HEK293T (cell line): ENCODE results near the gene IFIH1.

Source experiments
- CTCF ChIA-PET: fragments of 350-600 bp; formaldehyde crosslinking; extraction: SDS; loops from one replicate; lab custom pipeline; 2021; ENCODE audit warnings: antibody characterized with exemption, inconsistent platforms; lab: Yijun Ruan, JAX
- POLR2A ChIA-PET: fragments of 350-600 bp; formaldehyde crosslinking; extraction: SDS; loops from one replicate; lab custom pipeline; 2020; ENCODE audit warnings: antibody characterized with exemption, inconsistent platforms; lab: Yijun Ruan, JAX
- DNase-seq: peaks from one replicate; pipeline ENCODE4 v3.0.0; 2012; ENCODE audit warnings: mixed read lengths; ENCODE audit errors: extremely low spot score
- ARNT ChIP-seq: fragments of 450-650 bp; IDR thresholded peaks from 2 replicates; pipeline ENCODE4 v1.6.1; 2017; ENCODE audit warnings: mild to moderate bottlenecking
- BHLHE40 ChIP-seq: fragments of 450-650 bp; IDR thresholded peaks from 2 replicates; pipeline ENCODE4 v1.6.1; 2016; ENCODE audit warnings: mild to moderate bottlenecking, moderate library complexity, borderline replicate concordance
- CTBP1 ChIP-seq: fragments of 450-650 bp; IDR thresholded peaks from 2 replicates; pipeline ENCODE4 v1.6.1; 2016; ENCODE audit warnings: borderline replicate concordance
- ELF4 ChIP-seq: fragments of 450-650 bp; IDR thresholded peaks from 2 replicates; pipeline ENCODE4 v1.6.1; 2017; ENCODE audit warnings: antibody characterized with exemption
- FOXA1 ChIP-seq: fragments of 450-650 bp; IDR thresholded peaks from 2 replicates; pipeline ENCODE4 v1.6.1; 2016; ENCODE audit warnings: mild to moderate bottlenecking
- FOXK2 ChIP-seq: fragments of 450-650 bp; IDR thresholded peaks from 2 replicates; pipeline ENCODE4 v1.6.1; 2016; ENCODE audit warnings: mild to moderate bottlenecking
- FOXM1 ChIP-seq: fragments of 450-650 bp; IDR thresholded peaks from 2 replicates; pipeline ENCODE4 v1.6.1; 2017; ENCODE audit warnings: mild to moderate bottlenecking, borderline replicate concordance
- HDGF ChIP-seq: fragments of 450-650 bp; IDR thresholded peaks from 2 replicates; pipeline ENCODE4 v1.6.1; 2017; ENCODE audit warnings: antibody characterized with exemption, borderline replicate concordance
- L3MBTL2 ChIP-seq: fragments of 450-650 bp; conservative IDR thresholded peaks from 2 replicates; pipeline ENCODE4 v1.6.1; 2016; ENCODE audit warnings: mild to moderate bottlenecking
- LEF1 ChIP-seq: fragments of 450-650 bp; IDR thresholded peaks from 2 replicates; pipeline ENCODE4 v1.6.1; 2017; ENCODE audit warnings: mild to moderate bottlenecking, borderline replicate concordance
- NFRKB ChIP-seq: fragments of 450-650 bp; IDR thresholded peaks from 2 replicates; pipeline ENCODE4 v1.6.1; 2016; ENCODE audit warnings: mild to moderate bottlenecking, moderate library complexity
- PKNOX1 ChIP-seq: fragments of 450-650 bp; IDR thresholded peaks from 2 replicates; pipeline ENCODE4 v1.6.1; 2016
- SP1 ChIP-seq: fragments of 450-650 bp; IDR thresholded peaks from 2 replicates; pipeline ENCODE4 v1.6.1; 2017
- SUZ12 ChIP-seq: fragments of 450-650 bp; IDR thresholded peaks from 2 replicates; pipeline ENCODE4 v1.6.1; 2016; ENCODE audit warnings: mild to moderate bottlenecking
- TARDBP ChIP-seq: fragments of 450-650 bp; IDR thresholded peaks from 2 replicates; pipeline ENCODE4 v1.6.1; 2016
- ZNF384 ChIP-seq: fragments of 450-650 bp; IDR thresholded peaks from 2 replicates; pipeline ENCODE4 v1.6.1; 2016

Gene IFIH1

GRCh38 chr2:162320864-162321517 lies 2.5 kb upstream of the IFIH1 start:
- DNase-seq = no peak
- no peak for TF ChIP-seq ELF4
- TF ChIP-seq FOXM1 = no peak
- TF ChIP-seq SP1 = no peak
- CTCF ChIA-PET = interaction anchor here (0.7 kb wide), 1 partner anchor 14 kb away, joined by 3 read pairs; no protein-coding TSS in a partner anchor
- POLR2A ChIA-PET = no interaction called here

GRCh38 chr2:162317861-162318327 lies 590 bp downstream of the IFIH1 start:
- DNase-seq = peak; percentile 8
- TF ChIP-seq ARNT = no peak
- TF ChIP-seq CTBP1 = no peak
- TF ChIP-seq FOXK2 = no peak
- TF ChIP-seq BHLHE40 = no peak
- no peak for TF ChIP-seq ZNF384
- TF ChIP-seq ELF4 = no peak
- no peak for TF ChIP-seq LEF1
- no peak for TF ChIP-seq HDGF
- TF ChIP-seq FOXM1 = no peak
- TF ChIP-seq SP1 = no peak
- no peak for TF ChIP-seq TARDBP
- no peak for TF ChIP-seq PKNOX1
- TF ChIP-seq SUZ12 = no peak
- no peak for TF ChIP-seq L3MBTL2
- no peak for TF ChIP-seq NFRKB
- no peak for TF ChIP-seq FOXA1
- ChIA-PET CTCF (interaction anchor here (2.1 kb wide), 1 partner anchor 19 kb away, joined by 6 read pairs; no protein-coding TSS in a partner anchor), POLR2A (no interaction called here)

- CTCF ChIA-PET = interaction anchor here (2.1 kb wide), 1 partner anchor 19 kb away, joined by 6 read pairs; no protein-coding TSS in a partner anchor
- POLR2A ChIA-PET = no interaction called here
- no peak for DNase-seq
- TF ChIP-seq PKNOX1 = no peak
- no peak for TF ChIP-seq NFRKB
- no peak for TF ChIP-seq SUZ12
- no peak for TF ChIP-seq ZNF384
- no peak for TF ChIP-seq FOXK2
- no peak for TF ChIP-seq ELF4
- TF ChIP-seq HDGF = no peak
- TF ChIP-seq ARNT = no peak
- TF ChIP-seq L3MBTL2 = no peak
- no peak for TF ChIP-seq FOXA1
- TF ChIP-seq LEF1 = no peak
- no peak for TF ChIP-seq CTBP1
- TF ChIP-seq TARDBP = no peak
- TF ChIP-seq SP1 = no peak
- TF ChIP-seq FOXM1 = no peak
- TF ChIP-seq BHLHE40 = no peak
Measured at GRCh38 chr2:162317058-162317742, 1.3 kb downstream of the IFIH1 start.

GRCh38 chr2:162316590-162316989 lies 1.9 kb downstream of the IFIH1 start:
- DNase-seq = no peak
- CTCF ChIA-PET = no interaction called here
- POLR2A ChIA-PET = no interaction called here
- TF ChIP-seq SP1 (no peak), TARDBP (no peak), PKNOX1 (no peak), BHLHE40 (no peak), ELF4 (no peak), FOXA1 (no peak), CTBP1 (no peak), ARNT (no peak), L3MBTL2 (no peak), SUZ12 (no peak), HDGF (no peak)

- CTCF ChIA-PET = interaction anchor here (0.7 kb wide), 1 partner anchor 175 kb away, joined by 3 read pairs; no protein-coding TSS in a partner anchor
- POLR2A ChIA-PET = no interaction called here
- TF ChIP-seq FOXM1 (no peak), TARDBP (no peak), SUZ12 (no peak), ZNF384 (no peak), PKNOX1 (no peak), ELF4 (no peak), NFRKB (no peak), FOXK2 (no peak), L3MBTL2 (no peak), CTBP1 (no peak)
- no peak for DNase-seq
Measured at GRCh38 chr2:162315938-162316337, 2.5 kb downstream of the IFIH1 start.
